GM23248 (cell line): ENCODE data around the gene C12orf75. TPM values are rescaled to one million over a fixed set of nuclear protein-coding genes. Genes with fewer than 3 reads are reported as not detected.
A peak's percentile ranks its signal among the peaks of the same experiment; 100 is the strongest.

ENCODE experiments used
- DNase-seq: peaks from one replicate; pipeline ENCODE4 v3.0.0-alpha.2; 2015
- H2AFZ ChIP-seq: fragments of 200-600 bp; sonication (generic); 2 replicates; pipeline ENCODE4 v1.6.1; 2016; ENCODE audit warnings: antibody characterized with exemption
- H3F3A ChIP-seq: fragments of 200-600 bp; sonication (generic); 2 replicates; pipeline ENCODE4 v1.6.1; 2016; ENCODE audit warnings: mild to moderate bottlenecking, antibody characterized with exemption, mixed run types; ENCODE audit not compliant: insufficient read depth
- H3K27ac ChIP-seq: fragments of 200-600 bp; sonication (generic); 2 replicates; pipeline ENCODE4 v1.5.1; 2016; ENCODE audit warnings: mild to moderate bottlenecking
- H3K27me3 ChIP-seq: fragments of 200-600 bp; sonication (generic); replicated peaks from 2 replicates; pipeline ENCODE4 v1.6.1; 2016; ENCODE audit warnings: mild to moderate bottlenecking; ENCODE audit not compliant: insufficient read depth
- H3K36me3 ChIP-seq: fragments of 200-600 bp; sonication (generic); 2 replicates; pipeline ENCODE4 v1.6.1; 2016; ENCODE audit warnings: low read depth, mild to moderate bottlenecking
- H3K4me1 ChIP-seq: fragments of 200-600 bp; sonication (generic); 2 replicates; pipeline ENCODE4 v1.6.1; 2016; ENCODE audit warnings: mild to moderate bottlenecking; ENCODE audit not compliant: insufficient read depth
- H3K4me2 ChIP-seq: fragments of 200-600 bp; sonication (generic); one replicate; pipeline ENCODE4 v1.6.1; 2016; ENCODE audit warnings: mild to moderate bottlenecking; ENCODE audit not compliant: unreplicated experiment
- H3K4me3 ChIP-seq: fragments of 200-600 bp; sonication (generic); 2 replicates; pipeline ENCODE4 v1.5.1; 2016; ENCODE audit warnings: mild to moderate bottlenecking
- H3K79me2 ChIP-seq: fragments of 200-600 bp; sonication (generic); 2 replicates; pipeline ENCODE4 v1.6.1; 2016; ENCODE audit warnings: mild to moderate bottlenecking; ENCODE audit not compliant: insufficient read depth
- H3K9ac ChIP-seq: fragments of 200-600 bp; sonication (generic); 2 replicates; pipeline ENCODE4 v1.6.1; 2016; ENCODE audit warnings: mild to moderate bottlenecking
- H3K9me2 ChIP-seq: fragments of 200-600 bp; sonication (generic); 2 replicates; pipeline ENCODE4 v1.6.1; 2016; ENCODE audit warnings: mixed run types, mild to moderate bottlenecking, moderate library complexity; ENCODE audit not compliant: insufficient read depth
- H3K9me3 ChIP-seq: fragments of 200-600 bp; sonication (generic); one replicate; pipeline ENCODE4 v1.6.1; 2017; ENCODE audit warnings: low read depth
- H4K20me1 ChIP-seq: fragments of 200-600 bp; sonication (generic); 2 replicates; pipeline ENCODE4 v1.6.0; 2016; ENCODE audit not compliant: insufficient read depth
- EZH2 ChIP-seq: fragments of 200-600 bp; sonication (generic); IDR thresholded peaks from 2 replicates; pipeline ENCODE4 v1.6.1; 2018; ENCODE audit warnings: antibody characterized with exemption, mild to moderate bottlenecking; ENCODE audit not compliant: insufficient read depth, poor library complexity, severe bottlenecking
- EZH2phosphoT487 ChIP-seq: fragments of 200-600 bp; sonication (generic); IDR thresholded peaks from 2 replicates; pipeline ENCODE4 v1.6.1; 2018; ENCODE audit warnings: antibody characterized with exemption, moderate library complexity, mild to moderate bottlenecking, low read depth; ENCODE audit not compliant: insufficient read depth
- WGBS, 2 experiments: methylation state at CpG; one replicate each; pipeline ENCODE4 v1.1.6; 2015 to 2017; ENCODE audit warnings: low lambda C conversion rate in 2 of 2, low coverage in 1 of 2; ENCODE audit errors: missing lambda C conversion rate in 2 of 2; 5-methylcytosine and 5-hydroxymethylcytosine counted together
- in situ Hi-C: fragments of 300-500 bp; cut with MboI; formaldehyde crosslinking; loops from 2 replicates; pipeline ENCODE4 v1.15.0; 2020
- polyA plus RNA-seq: library from polyadenylated mRNA; unstranded; fragments of >200 nt; fragmentation: Nextera tagmentation; extraction: Ambion mirVana; gene quantifications from 2 replicates; pipeline ENCODE4 v1.2.1, GENCODE V29; 2016
- total RNA-seq: library from RNA; depleted of rRNA; stranded (reverse); fragments of >200 nt; shearing (Covaris generic); gene quantifications from 2 replicates; pipeline ENCODE4 v1.2.3, GENCODE V29; 2014

C12orf75 gene
- total and polyA plus RNA-seq, 2 experiments from 2014 or later = 349 to 590 TPM

DNA sequence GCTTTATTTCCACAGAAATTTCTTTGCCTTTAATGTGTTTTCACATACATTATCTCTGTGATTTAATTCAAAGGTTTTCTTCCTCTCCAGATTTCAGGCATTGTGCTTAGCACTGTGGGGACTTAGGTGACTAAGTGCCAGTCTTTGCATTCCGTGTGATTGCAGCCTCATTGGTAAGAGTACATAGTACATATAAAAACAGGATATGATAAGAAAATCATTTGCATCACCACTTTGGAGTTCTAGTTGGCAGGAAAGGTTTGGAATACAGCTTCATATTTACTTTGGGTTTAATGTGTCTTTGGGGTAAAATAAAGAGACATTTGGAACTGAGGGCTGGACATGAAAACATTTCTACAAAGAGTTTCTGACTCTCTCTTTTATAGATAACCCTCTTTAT is 37.8 kb upstream of the C12orf75 start:
- peaks cover 16% of the 10 kb centered on the region for H3K4me1 ChIP-seq
- no peaks in the 10 kb centered on the region for H3K9me2 ChIP-seq
- no peak overlapping the region for H3K27ac ChIP-seq
- H3K9me3 ChIP-seq = no peaks in the 10 kb centered on the region
- H3K9ac ChIP-seq = no peak overlapping the region
- H3K4me2 ChIP-seq = no peak overlapping the region
- in situ Hi-C loops = no loop called here
- peaks cover 6% of the 10 kb centered on the region; the same call in 1 of the 2 replicates for H3F3A ChIP-seq
- H3K4me3 ChIP-seq = no peak overlapping the region
- no peaks in the 10 kb centered on the region for H3K79me2 ChIP-seq
- WGBS, 2 experiments = 70 to 74% methylated on average over 1 of the region's 1 CpG
- no peak overlapping the region for H2AFZ ChIP-seq
- no peaks in the 10 kb centered on the region for H3K36me3 ChIP-seq
- H4K20me1 ChIP-seq = no peaks in the 10 kb centered on the region
- TF ChIP-seq EZH2phosphoT487 (no peak), EZH2 (no peak)
- DNase-seq = peak; percentile 33
- H3K27me3 ChIP-seq = no peaks in the 10 kb centered on the region

DNA sequence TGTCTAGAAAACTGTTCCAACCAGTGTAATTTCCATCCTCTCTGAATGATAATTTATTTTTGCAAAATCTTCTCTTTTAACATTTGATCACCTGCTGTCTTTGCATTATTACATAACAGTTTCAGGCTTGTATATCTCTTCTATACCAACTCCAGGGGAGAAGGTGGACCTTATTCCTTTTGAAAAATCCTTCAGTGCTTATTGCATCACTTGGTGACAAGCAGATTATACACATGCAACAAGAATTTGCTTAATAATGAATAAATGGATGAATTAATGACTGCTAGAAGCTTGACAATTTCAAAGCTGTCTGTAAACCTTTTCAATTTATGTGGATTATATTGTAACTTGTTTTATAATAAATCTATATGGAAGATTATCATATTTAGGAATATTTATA is 37.3 kb upstream of the C12orf75 start:
- TF ChIP-seq EZH2 (no peak), EZH2phosphoT487 (no peak)
- Histone ChIP-seq H3K27ac (no peak overlapping the region), H4K20me1 (no peaks in the 10 kb centered on the region), H3K4me3 (no peak overlapping the region), H3K27me3 (no peaks in the 10 kb centered on the region), H3K79me2 (no peaks in the 10 kb centered on the region), H3F3A (peaks cover 6% of the 10 kb centered on the region; the same call in 1 of the 2 replicates), H2AFZ (no peak overlapping the region), H3K36me3 (no peaks in the 10 kb centered on the region), H3K9ac (no peak overlapping the region), H3K9me3 (no peaks in the 10 kb centered on the region), H3K4me1 (peaks cover 16% of the 10 kb centered on the region), H3K9me2 (no peaks in the 10 kb centered on the region), H3K4me2 (no peak overlapping the region)
- in situ Hi-C loops = no loop called here
- peak; percentile 42 for DNase-seq

DNA sequence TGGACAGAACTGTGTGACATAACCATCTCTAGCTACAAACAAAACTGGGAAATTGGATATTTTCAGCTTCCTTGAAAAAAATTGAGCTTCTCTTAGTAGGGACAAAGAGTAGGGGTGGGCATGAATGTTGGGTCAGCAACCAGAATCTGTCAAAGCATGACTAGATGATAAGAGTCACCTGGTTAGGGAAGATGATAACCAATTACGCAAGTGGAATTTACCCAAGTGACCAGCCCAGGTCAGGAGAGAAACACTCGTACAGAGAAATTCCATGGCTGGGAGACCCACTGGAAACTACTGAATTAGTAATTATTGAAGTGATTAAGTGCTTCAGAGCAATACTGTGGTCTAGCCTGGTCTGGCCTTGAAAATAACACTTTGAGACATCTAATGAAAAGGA is 36.3 kb upstream of the C12orf75 start:
- no peak overlapping the region for H3K9ac ChIP-seq
- H3K79me2 ChIP-seq = no peaks in the 10 kb centered on the region
- in situ Hi-C loops = no loop called here
- no peak overlapping the region for H2AFZ ChIP-seq
- peaks cover 13% of the 10 kb centered on the region for H3K4me1 ChIP-seq
- H3K27me3 ChIP-seq = no peaks in the 10 kb centered on the region
- H3K9me2 ChIP-seq = no peaks in the 10 kb centered on the region
- H3K9me3 ChIP-seq = no peaks in the 10 kb centered on the region
- H3K4me2 ChIP-seq = no peak overlapping the region
- H3K27ac ChIP-seq = no peak overlapping the region
- peaks cover 3% of the 10 kb centered on the region; the same call in 1 of the 2 replicates for H3F3A ChIP-seq
- WGBS, 2 experiments = 93 to 100% methylated on average over 2 of the region's 2 CpGs
- DNase-seq = no peak
- H3K4me3 ChIP-seq = no peak overlapping the region
- no peaks in the 10 kb centered on the region for H4K20me1 ChIP-seq
- H3K36me3 ChIP-seq = no peaks in the 10 kb centered on the region
- no peak for TF ChIP-seq EZH2phosphoT487
- no peak for TF ChIP-seq EZH2

DNA sequence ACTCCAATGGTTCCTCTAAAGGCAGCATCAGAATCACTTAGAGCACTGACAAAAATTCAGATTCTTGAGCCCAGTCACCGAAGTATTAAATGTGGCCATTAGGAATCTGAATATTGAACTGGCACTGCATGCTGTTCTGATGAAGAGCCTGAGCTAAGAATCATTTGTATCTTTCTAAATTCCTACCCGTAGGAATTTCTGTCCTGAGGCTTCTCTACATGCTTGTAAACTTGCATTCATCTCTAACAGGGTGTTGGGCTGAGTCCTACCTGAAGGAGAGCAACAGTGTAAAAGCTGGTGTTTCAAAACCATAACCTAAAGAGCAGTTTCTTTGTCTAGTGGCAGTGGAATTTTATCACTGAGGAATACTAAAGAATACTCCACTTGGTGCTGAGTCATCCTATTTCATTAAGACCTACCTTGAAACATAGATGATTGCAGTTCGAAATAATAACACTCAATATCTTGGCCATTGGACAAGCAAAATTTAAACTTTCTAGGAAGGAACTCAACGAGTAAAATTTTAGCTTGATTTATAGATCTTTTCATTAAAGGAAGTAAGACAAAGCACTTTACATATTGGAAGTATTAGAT is 35.5 kb upstream of the C12orf75 start:
- WGBS, 2 experiments = 92 to 93% methylated on average over 4 of the region's 4 CpGs
- no peak for DNase-seq
- H3K9me3 ChIP-seq = no peaks in the 10 kb centered on the region
- H3K9me2 ChIP-seq = no peaks in the 10 kb centered on the region
- H3K4me3 ChIP-seq = no peak overlapping the region
- H3K79me2 ChIP-seq = no peaks in the 10 kb centered on the region
- no peaks in the 10 kb centered on the region for H3F3A ChIP-seq
- H3K4me2 ChIP-seq = no peak overlapping the region
- in situ Hi-C loops = no loop called here
- peaks cover 12% of the 10 kb centered on the region; the same call in 1 of the 2 replicates for H3K4me1 ChIP-seq
- TF ChIP-seq EZH2phosphoT487 (no peak), EZH2 (no peak)
- no peak overlapping the region for H3K9ac ChIP-seq
- H3K27me3 ChIP-seq = no peaks in the 10 kb centered on the region
- no peaks in the 10 kb centered on the region for H4K20me1 ChIP-seq
- H3K36me3 ChIP-seq = no peaks in the 10 kb centered on the region
- no peak overlapping the region for H3K27ac ChIP-seq
- no peak overlapping the region for H2AFZ ChIP-seq
